GM18526 (cell line): ENCODE measurements around the gene TBC1D21.

Source experiments
- POLR2A ChIP-seq: IDR thresholded peaks from 3 replicates; pipeline ENCODE4 v1.6.1; 2011; ENCODE audit not compliant: insufficient read length; ENCODE audit errors: extremely low read depth

The TBC1D21 gene, protein sequence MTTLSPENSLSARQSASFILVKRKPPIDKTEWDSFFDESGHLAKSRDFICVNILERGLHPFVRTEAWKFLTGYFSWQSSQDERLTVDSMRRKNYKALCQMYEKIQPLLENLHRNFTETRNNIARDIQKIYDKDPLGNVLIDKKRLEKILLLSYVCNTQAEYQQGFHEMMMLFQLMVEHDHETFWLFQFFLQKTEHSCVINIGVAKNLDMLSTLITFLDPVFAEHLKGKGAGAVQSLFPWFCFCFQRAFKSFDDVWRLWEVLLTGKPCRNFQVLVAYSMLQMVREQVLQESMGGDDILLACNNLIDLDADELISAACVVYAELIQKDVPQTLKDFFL

DNA sequence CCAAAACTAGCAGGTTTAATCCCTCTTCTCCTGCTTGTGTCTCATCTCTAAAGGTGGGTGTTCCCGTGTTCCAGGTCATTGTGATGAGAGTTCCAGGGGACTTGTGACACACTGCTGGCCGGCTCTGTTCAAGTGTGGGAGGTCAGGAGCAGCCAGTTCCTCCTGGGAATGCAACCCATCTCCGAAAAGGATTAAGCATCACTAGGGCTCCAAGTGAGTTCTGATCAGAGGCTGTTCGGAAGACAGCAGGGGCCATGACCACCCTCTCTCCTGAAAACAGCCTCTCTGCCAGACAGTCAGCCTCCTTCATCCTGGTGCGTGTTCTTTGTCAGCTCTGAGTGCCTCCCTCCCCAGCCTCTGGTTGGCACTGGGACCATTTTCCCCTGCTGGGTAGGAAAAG lies at the start of gene TBC1D21:
TSS of gene TBC1D21 (plus strand) at position 109 of the 400 bp plus-strand sequence. CDS start at position 255, 146 bp downstream.
- no peak for TF ChIP-seq POLR2A

DNA sequence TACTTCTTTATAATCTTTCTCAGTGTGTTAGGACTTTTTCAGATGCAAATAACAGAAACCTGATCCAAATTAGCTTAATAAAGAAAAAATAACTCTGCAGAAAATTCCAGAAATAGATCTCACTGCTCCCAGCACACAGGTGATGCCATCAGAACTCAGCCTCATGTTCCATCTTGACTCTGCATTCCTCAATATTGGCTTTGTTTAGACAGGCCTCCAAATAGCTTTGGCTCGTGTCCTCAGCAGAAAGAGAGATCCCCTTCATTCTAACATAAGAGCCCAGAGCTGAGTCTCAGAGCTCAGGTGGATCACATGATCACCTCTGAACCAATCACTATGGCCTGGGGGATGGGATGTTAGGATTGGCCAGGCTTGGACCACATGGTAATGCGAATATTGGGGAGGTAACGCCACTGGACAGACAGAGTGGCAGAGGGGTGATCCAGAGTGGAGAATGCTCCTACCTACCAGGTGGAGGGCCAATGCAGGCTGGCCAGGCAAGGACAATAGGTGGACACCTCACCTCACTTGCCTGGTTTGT lies 46.6 kb upstream of the TBC1D21 start:
- no peak for TF ChIP-seq POLR2A

DNA sequence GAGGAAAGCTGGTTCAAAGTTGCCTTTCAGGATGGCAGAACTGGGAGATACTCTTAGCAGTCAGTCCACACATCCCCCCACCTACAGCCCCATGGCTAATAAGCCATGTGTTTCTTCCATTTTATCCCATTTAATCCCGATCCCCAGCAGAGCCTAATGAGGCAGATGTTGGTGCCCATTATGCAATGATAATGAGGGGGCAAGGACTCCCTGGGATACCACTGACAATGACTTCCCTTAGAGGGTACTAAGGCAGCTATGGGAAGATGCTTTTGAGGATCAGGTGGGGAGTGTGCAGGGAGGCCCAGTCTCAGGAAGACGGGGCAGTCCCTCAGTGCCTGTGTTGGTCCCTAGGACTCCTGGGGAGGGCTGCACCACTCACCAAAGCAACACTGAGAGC lies 43.8 kb upstream of the TBC1D21 start:
- TF ChIP-seq POLR2A = no peak

DNA sequence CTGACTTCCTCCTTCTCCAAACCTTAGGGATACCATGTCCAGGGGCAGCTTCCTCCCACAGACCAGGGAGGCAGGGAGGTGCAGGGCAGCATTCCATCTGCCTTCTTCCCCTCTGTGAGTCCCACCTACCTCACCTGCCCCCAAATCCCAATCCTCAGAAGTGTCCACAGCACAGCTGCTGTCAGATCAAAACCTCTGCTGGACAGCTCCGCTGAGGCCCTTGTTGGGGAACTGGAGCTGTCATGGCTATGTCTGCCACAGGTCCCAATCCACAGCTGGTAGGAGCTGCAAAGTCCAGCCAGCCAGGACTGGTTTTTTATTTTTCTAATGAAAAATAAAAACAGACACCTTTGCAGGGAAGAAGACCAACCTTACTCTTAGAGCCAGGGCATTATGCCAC lies 40.7 kb upstream of the TBC1D21 start:
- no peak for TF ChIP-seq POLR2A

DNA sequence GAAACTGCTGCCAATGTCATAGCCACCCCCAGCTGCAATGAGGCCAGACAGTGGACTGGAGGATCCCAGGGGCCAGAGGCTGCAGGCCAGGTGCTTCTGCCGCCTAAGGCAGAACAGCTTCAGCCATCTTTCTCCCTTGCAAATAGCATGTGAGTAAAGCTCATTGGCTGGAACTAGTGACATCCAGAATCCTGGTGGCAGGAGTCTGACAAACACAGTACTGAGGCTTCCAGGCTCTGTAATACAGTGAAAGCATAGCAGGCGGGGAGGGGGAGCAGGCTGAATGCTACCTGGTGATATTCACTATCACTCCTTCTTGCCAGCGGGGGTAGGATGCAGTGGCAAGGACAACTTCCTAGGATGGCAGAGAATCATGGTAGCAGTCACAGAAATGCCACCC lies 36.5 kb upstream of the TBC1D21 start:
- TF ChIP-seq POLR2A = no peak

DNA sequence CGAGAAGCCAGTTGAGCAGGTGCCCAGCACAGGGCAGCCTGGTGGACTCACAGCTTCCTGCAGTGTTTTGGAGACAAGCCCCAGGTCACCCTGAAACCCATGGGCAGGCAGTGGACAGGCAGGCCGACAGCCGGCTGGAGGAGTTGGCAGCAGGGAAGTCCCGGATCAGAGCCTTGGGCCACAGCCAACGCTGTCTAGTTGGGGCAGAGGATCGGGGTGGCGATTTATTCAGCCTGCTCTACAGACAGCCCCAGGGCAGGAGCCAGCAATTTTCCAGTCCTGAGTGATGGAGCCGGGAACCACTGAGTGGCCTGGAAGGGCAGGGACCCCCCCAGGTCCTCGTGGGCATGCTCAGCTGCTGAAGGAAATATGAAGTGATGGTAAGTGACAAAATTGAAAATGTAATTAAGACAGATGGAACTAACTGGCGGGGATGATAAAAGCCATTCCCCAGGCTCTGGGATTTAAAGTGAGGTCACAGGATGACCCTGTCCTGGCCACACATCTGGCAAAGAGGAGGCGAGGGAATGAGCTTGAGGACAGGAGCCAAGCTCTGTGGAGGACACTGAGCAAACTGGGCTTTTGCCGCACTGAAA lies 34.4 kb upstream of the TBC1D21 start:
- TF ChIP-seq POLR2A = no peak

DNA sequence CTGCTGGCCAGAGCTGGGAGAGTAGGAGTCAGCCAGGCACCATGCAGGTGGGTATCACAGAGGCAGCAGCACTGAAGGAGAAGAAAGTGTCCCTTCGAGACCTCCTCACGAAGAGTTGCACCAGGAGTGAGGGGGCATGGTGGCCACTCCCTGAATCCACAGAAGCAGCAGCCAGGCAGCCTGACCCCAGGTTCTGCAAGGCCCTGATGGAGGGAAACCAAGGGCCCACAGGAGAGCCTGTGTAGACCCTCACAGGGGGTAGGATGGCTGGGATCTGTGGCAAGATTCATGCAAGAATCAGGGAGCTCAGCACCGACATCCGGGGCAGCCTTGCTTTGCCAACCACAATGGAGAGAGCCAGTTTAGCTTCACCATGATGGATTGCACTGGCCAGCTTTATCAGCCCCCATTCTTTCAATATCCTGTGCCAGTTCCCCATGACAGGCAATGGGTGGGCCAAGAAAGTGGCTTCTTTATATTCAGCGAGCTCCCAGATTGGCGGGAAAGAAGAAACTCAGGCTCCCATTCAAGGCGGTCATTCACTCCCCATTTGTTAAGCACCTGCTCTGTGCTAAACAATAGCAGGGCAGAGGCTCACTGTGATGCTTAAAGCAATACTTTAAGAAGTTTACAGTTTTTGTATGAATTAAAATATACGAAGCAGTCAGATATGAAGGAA lies 33.5 kb upstream of the TBC1D21 start:
- TF ChIP-seq POLR2A = no peak

DNA sequence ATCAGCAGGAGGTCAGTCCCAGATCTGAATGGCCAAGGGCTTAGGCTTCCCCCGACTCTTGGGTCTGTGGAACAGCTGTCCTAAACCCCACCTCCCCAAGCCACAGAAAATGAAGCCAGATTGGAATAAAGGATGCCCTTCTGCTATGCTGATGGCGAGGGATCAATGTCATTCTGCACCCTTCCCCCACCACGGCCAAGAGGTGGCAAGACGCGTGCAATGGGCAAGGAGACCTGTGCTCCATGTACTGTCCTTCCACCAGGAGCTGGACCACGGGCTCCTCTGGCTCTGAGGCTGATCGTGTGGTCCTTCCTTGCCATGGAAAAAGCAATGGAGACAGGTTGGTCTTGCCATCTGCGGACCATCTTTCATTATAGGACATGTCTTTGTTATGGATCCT lies 32.6 kb upstream of the TBC1D21 start:
- no peak for TF ChIP-seq POLR2A

DNA sequence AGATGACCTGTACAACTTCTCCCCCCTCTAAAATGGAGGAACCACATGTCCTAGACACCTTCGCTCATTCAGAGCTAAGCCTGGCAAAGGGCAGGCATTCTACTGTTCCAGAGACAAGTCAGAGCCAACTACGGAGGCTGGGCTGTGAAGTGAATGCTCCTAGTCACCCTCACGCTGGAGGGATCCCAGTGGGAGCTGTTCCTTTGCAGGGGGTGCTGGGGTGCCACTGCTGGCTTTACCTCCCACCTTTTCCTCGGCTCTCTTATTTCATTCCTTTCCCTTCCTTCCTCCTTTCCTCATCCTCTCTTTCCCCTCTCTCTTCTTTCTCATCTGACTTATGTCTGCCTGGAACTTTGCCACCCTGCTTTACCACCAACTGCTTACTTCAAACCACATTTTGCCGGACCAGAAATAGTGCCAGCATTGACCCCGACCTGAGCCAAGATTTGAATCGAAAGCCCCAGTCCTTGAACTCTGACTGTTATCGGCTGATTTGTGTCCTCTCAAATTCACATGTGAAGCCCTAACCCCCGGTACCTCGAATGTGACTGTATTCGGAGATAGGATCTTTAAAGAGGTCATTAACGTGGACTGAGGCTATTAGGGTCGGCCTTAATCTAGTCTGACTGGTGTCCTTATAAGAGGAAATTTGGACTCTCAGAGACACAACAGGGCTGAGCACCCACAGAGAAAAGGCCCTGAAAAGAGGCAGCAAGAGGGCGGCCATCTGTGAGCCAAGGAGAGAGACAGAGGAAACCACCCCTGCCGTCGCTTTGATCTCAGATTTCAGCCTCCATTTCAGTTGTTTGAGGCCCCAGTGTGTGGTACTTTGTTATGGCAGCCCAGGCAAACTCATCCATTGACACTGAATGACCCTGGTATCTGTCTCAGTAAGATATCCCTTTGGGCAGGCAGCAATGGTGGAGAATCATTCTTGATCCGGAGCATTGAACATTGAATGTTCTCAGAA lies 31.3 kb upstream of the TBC1D21 start:
- TF ChIP-seq POLR2A = no peak

DNA sequence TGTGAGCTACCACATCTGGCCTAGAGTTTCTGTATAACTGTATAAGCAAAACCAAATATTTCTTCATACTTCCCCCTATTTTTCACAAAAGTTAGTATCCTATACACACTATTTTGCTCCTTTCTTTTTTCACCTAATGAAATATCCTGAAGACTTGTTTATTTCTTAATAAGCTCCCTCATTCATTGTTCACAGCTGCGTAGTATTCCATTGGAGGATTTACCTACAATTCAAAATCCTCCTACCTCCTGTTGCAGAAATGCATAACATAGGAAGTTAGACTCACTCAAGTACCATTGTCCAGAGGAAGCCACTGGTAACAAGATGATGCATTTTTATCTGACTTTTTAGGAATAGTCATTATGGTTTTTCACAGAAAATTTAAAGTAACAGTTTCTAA lies 29.6 kb upstream of the TBC1D21 start:
- TF ChIP-seq POLR2A = no peak

DNA sequence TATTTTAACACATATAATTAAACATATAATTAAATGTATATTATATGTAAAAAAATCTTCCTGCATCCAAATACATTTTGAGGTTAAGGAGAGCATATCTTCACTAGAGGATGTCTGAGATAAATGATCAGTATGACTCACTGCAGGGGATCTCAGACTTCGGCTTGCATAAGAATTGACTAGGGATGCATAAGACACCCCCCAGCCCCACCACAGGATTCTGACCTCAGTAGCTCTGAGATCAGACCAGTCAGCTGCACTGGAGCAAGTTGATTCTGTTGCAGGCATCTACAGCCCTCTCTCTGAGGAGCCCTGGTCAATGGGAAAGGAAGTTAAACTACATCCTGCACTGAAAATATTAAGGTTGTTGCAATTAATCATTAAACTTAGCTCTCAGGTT lies 29.0 kb upstream of the TBC1D21 start:
- TF ChIP-seq POLR2A = no peak

DNA sequence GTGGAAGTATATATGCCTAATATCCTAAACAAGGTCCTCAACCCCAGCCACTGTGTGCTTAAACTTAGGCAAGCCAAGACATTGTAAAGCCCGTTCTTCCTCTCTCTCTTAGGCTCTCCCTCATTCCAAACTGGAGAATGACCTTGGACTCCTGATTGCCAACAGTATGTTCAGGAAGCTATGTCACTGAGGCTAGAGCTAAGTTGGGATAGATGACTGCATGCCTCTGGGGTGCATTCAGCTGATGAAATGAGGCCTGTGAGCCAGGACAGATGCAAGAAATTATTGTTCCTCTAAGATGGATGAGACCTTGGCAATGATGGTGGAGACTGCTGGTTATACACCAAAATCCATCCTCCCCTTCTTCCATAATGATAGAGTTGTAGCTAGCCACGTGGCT lies 27.9 kb upstream of the TBC1D21 start:
- TF ChIP-seq POLR2A = no peak

DNA sequence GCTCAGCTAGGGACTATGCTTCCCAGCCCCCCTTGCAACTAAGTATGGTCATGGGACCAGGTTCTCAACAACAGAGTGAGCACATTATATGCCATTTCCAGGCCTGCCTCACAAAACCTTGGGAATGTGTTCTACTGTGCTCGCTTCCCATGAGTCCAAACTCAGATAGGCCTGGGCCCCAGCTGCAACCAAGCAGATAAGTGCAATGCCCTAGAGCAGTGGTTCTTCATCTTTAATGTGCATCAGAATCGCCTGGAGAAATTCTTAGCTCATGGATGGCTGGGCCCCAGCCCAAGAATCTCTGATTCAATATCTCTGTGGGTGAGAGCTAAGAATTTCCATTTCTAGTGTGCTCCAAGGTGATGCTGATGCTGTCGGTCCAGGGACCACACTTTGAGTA lies 27.5 kb upstream of the TBC1D21 start:
- no peak for TF ChIP-seq POLR2A

DNA sequence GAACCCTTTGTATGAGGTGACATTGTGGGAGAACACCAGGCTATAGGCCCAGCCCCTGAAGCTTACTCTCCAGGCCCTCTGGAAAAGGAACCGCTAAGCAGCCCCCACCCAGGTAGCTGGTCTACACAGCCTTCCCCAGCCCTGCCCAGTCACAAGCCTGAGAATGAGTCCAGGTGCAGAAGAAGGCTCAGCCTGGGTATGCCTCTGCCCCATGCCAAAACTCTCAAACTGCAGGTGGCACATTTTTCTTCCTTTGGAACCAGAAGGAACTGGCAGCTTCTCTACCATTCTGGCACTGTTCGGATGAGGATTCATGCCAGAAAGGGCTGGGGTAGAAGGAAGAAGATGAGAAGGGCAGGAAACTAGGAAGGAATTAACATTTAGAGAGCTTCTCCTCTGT lies 23.7 kb upstream of the TBC1D21 start:
- TF ChIP-seq POLR2A = no peak

DNA sequence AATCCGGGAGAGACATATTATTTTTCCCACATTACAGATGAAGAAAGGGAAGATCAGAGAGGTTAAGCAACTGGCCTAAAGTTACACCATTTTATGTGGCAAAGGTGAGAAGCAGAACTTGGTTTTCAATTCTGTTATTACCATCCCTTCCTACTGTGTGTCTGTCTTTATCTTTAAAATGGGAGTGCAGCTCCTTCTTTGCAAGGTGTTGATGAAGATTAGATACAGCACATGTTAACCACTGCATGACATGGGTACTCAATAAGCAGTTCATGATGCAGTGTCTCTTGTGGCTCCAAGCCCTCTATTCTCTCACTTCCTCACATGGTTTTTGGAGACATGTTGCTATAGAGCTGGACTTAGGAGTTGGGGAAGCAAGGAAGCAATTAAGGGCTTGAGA lies 23.1 kb upstream of the TBC1D21 start:
- TF ChIP-seq POLR2A = no peak

DNA sequence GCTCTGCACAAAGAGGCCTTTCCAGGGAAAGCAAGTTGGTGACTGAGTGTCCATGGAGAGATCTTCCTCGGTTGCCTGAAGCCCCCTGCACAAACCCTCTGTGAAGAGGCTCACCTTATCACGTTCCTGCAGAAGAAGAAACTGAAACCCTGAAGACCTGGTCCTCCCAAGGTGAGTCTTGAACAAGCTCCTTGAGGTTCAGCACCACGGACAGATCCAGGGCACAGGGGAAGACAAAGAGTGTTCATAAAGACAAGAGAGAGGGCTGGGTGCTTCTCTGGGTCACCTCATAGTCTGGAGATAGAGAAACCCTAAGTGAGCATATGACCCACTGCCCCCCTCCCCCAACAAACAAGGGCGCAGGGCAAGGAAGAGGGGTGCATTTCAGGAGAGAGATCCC lies 21.7 kb upstream of the TBC1D21 start:
- no peak for TF ChIP-seq POLR2A

DNA sequence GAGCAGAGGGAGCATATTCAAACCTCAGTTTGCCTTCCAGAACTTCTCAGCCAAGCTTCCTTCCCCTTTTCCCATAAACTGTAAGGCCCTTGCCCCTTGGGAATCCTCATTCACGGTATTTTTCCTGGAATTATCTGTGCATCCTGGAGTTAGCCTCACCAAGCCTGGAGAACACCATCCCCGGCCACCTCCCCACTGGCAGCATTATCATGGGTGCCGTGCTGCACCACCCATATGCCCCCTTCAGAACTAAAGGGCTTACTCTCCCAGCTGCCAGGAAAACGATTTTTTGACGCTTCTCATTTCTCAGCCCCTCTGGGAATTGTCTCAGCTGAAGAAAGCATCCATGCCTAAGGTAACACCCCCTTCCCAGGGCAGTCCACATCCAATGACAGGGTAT lies 20.9 kb upstream of the TBC1D21 start:
- TF ChIP-seq POLR2A = no peak
